HepG2 (cell line): ENCODE data around the gene ABCC10. TPM values are rescaled to one million over a fixed set of nuclear protein-coding genes. Genes with fewer than 3 reads are reported as not detected.

ENCODE experiments used
- ARHGAP35 ChIP-seq: sonication (generic); formaldehyde crosslinking; IDR thresholded peaks from 2 replicates; pipeline ENCODE4 v1.9.0; 2022; ENCODE audit warnings: mild to moderate bottlenecking, inconsistent platforms, moderate library complexity, missing genetic modification reagents, borderline replicate concordance
- BCL6 ChIP-seq: IDR thresholded peaks from 2 replicates; pipeline ENCODE4 v1.6.1; 2016; ENCODE audit warnings: missing genetic modification reagents, missing compliant biosample characterization
- BORCS8-MEF2B ChIP-seq: sonication (generic); formaldehyde crosslinking; IDR thresholded peaks from 2 replicates; pipeline ENCODE4 v1.8.0; 2022; ENCODE audit warnings: mild to moderate bottlenecking, missing genetic modification reagents
- CREB1 ChIP-seq, 2 experiments: fragments of 450-650 bp in 1 of 2; IDR thresholded peaks; 2 replicates each; pipeline ENCODE4 v1.6.1; 2016 to 2017; ENCODE audit warnings: control low read depth in 1 of 2, mild to moderate bottlenecking in 1 of 2, missing compliant biosample characterization in 1 of 2, missing genetic modification characterization in 1 of 2
- ETV5 ChIP-seq: IDR thresholded peaks from 2 replicates; pipeline ENCODE4 v1.6.1; 2018; ENCODE audit warnings: missing biosample characterization, missing genetic modification reagents, inconsistent platforms, borderline replicate concordance
- FOSL2 ChIP-seq: sonication (generic); formaldehyde crosslinking; IDR thresholded peaks from 2 replicates; pipeline ENCODE4 v1.4.0; 2020; ENCODE audit warnings: missing genetic modification reagents
- FOXK1 ChIP-seq: sonication (generic); formaldehyde crosslinking; IDR thresholded peaks from 2 replicates; pipeline ENCODE4 v1.4.0; 2020; ENCODE audit warnings: low read depth, missing genetic modification reagents, borderline replicate concordance
- KDM3A ChIP-seq: IDR thresholded peaks from 2 replicates; pipeline ENCODE4 v1.6.1; 2018; ENCODE audit warnings: low read depth, missing compliant biosample characterization
- KDM6A ChIP-seq: IDR thresholded peaks from 2 replicates; pipeline ENCODE4 v1.6.1; 2016; ENCODE audit warnings: low read depth
- NFRKB ChIP-seq: fragments of 450-650 bp; IDR thresholded peaks from 2 replicates; pipeline ENCODE4 v1.6.1; 2017
- POGK ChIP-seq: sonication (generic); formaldehyde crosslinking; conservative IDR thresholded peaks from 2 replicates; pipeline ENCODE4 v1.8.0; 2022; ENCODE audit warnings: mild to moderate bottlenecking, moderate library complexity, missing genetic modification reagents
- RFXAP ChIP-seq: sonication (generic); formaldehyde crosslinking; IDR thresholded peaks from 2 replicates; pipeline ENCODE4 v1.4.0; 2020; ENCODE audit warnings: missing genetic modification reagents, borderline replicate concordance
- RXRB ChIP-seq: IDR thresholded peaks from 2 replicates; pipeline ENCODE4 v1.6.1; 2016; ENCODE audit warnings: borderline replicate concordance, missing genetic modification reagents, missing compliant biosample characterization
- SPEN ChIP-seq: sonication (generic); formaldehyde crosslinking; IDR thresholded peaks from 2 replicates; pipeline ENCODE4 v1.5.1; 2020; ENCODE audit warnings: low read depth, mild to moderate bottlenecking, missing genetic modification reagents
- TCF12 ChIP-seq, 2 experiments: fragments of 450-650 bp in 1 of 2; sonication (generic) in 1 of 2; formaldehyde crosslinking in 1 of 2; IDR thresholded peaks; 2 replicates each; pipeline versions ENCODE4 v1.6.1 to v1.8.0; 2017 to 2022; ENCODE audit warnings: antibody characterized with exemption in 1 of 2, mild to moderate bottlenecking in 1 of 2, missing genetic modification reagents in 1 of 2, moderate library complexity in 1 of 2
- TCF7 ChIP-seq: sonication (generic); IDR thresholded peaks from 2 replicates; pipeline ENCODE4 v1.6.1; 2016; ENCODE audit warnings: antibody characterized with exemption, low read depth
- ZBTB10 ChIP-seq: sonication (generic); formaldehyde crosslinking; IDR thresholded peaks from 2 replicates; pipeline ENCODE4 v1.4.0; 2020; ENCODE audit warnings: missing genetic modification reagents, borderline replicate concordance
- ZFP82 ChIP-seq: sonication (generic); formaldehyde crosslinking; IDR thresholded peaks from 2 replicates; pipeline ENCODE4 v1.5.1; 2020; ENCODE audit warnings: mild to moderate bottlenecking, missing genetic modification reagents, borderline replicate concordance
- ZKSCAN8 ChIP-seq: IDR thresholded peaks from 2 replicates; pipeline ENCODE4 v1.6.1; 2016; ENCODE audit warnings: borderline replicate concordance, missing genetic modification reagents, missing compliant biosample characterization
- ZMYM4 ChIP-seq: sonication (generic); formaldehyde crosslinking; IDR thresholded peaks from 2 replicates; pipeline ENCODE4 v1.8.1; 2023; ENCODE audit warnings: mild to moderate bottlenecking, missing genetic modification reagents
- ZNF101 ChIP-seq: sonication (generic); formaldehyde crosslinking; IDR thresholded peaks from 2 replicates; pipeline ENCODE4 v1.4.0; 2020; ENCODE audit warnings: mild to moderate bottlenecking, low read depth, missing genetic modification reagents, borderline replicate concordance
- ZNF614 ChIP-seq: IDR thresholded peaks from 2 replicates; pipeline ENCODE4 v1.6.1; 2018; ENCODE audit warnings: missing biosample characterization, missing genetic modification reagents, inconsistent platforms, borderline replicate concordance
- ZNF775 ChIP-seq: sonication (generic); formaldehyde crosslinking; IDR thresholded peaks from 2 replicates; pipeline ENCODE4 v1.4.0; 2020; ENCODE audit warnings: missing genetic modification reagents, mild to moderate bottlenecking, moderate library complexity, borderline replicate concordance
- ZNF777 ChIP-seq: sonication (generic); formaldehyde crosslinking; IDR thresholded peaks from 2 replicates; pipeline ENCODE4 v1.4.0; 2020; ENCODE audit warnings: missing genetic modification reagents
- ZNF781 ChIP-seq: sonication (generic); formaldehyde crosslinking; IDR thresholded peaks from 2 replicates; pipeline ENCODE4 v1.5.1; 2020; ENCODE audit warnings: borderline replicate concordance, mild to moderate bottlenecking, missing genetic modification reagents; ENCODE audit errors: not compliant biosample characterization
- polyA plus RNA-seq, 8 experiments: library from polyadenylated mRNA; depleted of rRNA in 3 of 8; stranded (reverse) in 7 of 8; unstranded in 1 of 8; fragments of >200 nt; fragmentation: Illumina TruSeq in 4 of 8; extraction: Trizol in 4 of 8; gene quantifications; 2 replicates each; pipeline versions ENCODE4 v1.2.1 to v1.2.3, GENCODE V29; 2011 to 2016; ENCODE audit warnings: low read depth in 4 of 8, missing spikeins in 1 of 8, mixed read lengths in 1 of 8; ENCODE audit not compliant: insufficient read depth in 1 of 8
- total RNA-seq, 5 experiments: library from RNA; depleted of rRNA; stranded (reverse); fragments of >200 nt; fragmentation: Illumina TruSeq; extraction: Trizol; gene quantifications; 2 replicates each; pipeline ENCODE4 v1.2.3, GENCODE V29; 2016; ENCODE audit warnings: low read depth in 1 of 5

The ABCC10 gene
- total and polyA plus RNA-seq, 2 of the 13 experiments (the other 11 are each of a cell fraction or from before 2014, with no cell fraction given) = 16.0 to 24.3 TPM

DNA sequence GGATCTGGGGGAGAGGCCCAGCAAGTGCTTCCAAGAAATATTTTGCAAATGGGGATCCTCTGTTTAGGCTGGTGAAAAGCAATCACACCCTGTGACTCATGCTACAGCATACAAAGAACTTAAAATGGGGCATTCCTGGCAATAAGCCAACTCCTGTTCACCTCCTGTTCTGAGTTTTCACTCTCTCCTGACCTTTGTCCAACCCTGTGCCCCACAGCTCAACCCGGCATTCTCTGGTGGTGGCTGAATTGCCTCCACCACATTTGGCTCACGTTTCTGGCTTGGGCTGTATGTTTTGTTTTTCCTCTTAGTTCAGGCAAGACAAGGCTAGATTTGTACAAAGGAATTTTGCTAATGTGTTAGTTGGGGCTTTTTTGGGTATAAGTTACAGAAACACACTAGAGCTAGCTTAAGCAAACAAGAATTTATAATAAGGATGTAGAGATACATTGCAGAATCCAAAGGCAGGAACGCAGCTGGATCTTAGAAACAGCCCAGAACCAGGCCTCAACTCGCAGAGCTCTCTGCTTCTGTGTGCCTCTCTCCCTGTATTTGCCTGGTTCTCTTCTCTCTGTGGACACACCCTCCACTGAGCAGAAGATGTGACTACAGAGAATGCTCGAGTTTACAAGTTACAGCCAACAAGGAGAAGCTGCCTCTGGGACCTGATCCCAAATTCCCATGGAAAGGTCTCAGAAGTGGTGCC is 9.4 kb downstream of the ABCC10 start (continued):
- TF ChIP-seq KDM6A (CRISPR knock-in tag) (peak; percentile 68), ZKSCAN8 (no peak), BORCS8-MEF2B (CRISPR knock-in tag) (0 out of 2 replicates have a peak, but pooled peaks have one; percentile 21), ARHGAP35 (CRISPR knock-in tag) (0 out of 2 replicates have a peak, but pooled peaks have one; percentile 32), ZNF101 (CRISPR knock-in tag) (no peak), NFRKB (no peak), ZNF781 (no peak), TCF12 (IDR thresholded peaks at IDR 0.05) (no peak), TCF12 (CRISPR knock-in tag; IDR thresholded peaks at IDR 0.05) (no peak), SPEN (CRISPR knock-in tag) (peak; percentile 71; the same call in 1 of the 2 replicates), ZFP82 (CRISPR knock-in tag) (no peak), CREB1 (IDR thresholded peaks at IDR 0.05) (no peak), CREB1 (CRISPR knock-in tag; IDR thresholded peaks at IDR 0.05) (peak; percentile 44), RFXAP (CRISPR knock-in tag) (peak; percentile 67; the same call in 1 of the 2 replicates), FOSL2 (CRISPR knock-in tag) (peak; percentile 98), BCL6 (CRISPR knock-in tag) (peak; percentile 87), ZNF777 (CRISPR knock-in tag) (no peak), ZBTB10 (peak; percentile 86; the same call in 1 of the 2 replicates), ZMYM4 (peak; percentile 29; the same call in 1 of the 2 replicates), ZNF775 (CRISPR knock-in tag) (no peak), ETV5 (CRISPR knock-in tag) (peak; percentile 69; the same call in 1 of the 2 replicates), TCF7 (peak; percentile 13; the same call in 1 of the 2 replicates), ZNF614 (CRISPR knock-in tag) (no peak; the same call in 1 of the 2 replicates), KDM3A (CRISPR knock-in tag) (peak; percentile 63; the same call in 1 of the 2 replicates), FOXK1 (peak; percentile 59; the same call in 1 of the 2 replicates), RXRB (peak; percentile 95), POGK (CRISPR knock-in tag) (no peak)
